Measurements from ENCODE around the gene TUBB2A. TPM values are rescaled to one million over a fixed set of nuclear protein-coding genes. Genes with fewer than 3 reads are reported as not detected.

Gene TUBB2A
- total RNA-seq, 1 experiment from 2014 or later: 89.8 TPM

GRCh38 chr6:3194535-3195419 is 37.4 kb upstream of the TUBB2A start:
- Histone ChIP-seq H3K4me3 (ENCODE audit: low read depth, low read length) (no peak overlapping the region), H3K27me3 (replicated peaks; ENCODE audit: control insufficient read depth, insufficient read depth, low read length) (no peaks in the 10 kb centered on the region), H3K9me3 (no peaks in the 10 kb centered on the region), H3K4me1 (no peaks in the 10 kb centered on the region), H3K36me3 (ENCODE audit: control insufficient read depth, insufficient read depth, low read length) (no peaks in the 10 kb centered on the region)
- Mint-ChIP-seq H3K4me1 (ENCODE audit: low read depth, unreplicated experiment) (no peaks in the 10 kb centered on the region), H3K27me3 (ENCODE audit: insufficient read depth, unreplicated experiment) (no peaks in the 10 kb centered on the region), H3K9me3 (ENCODE audit: unreplicated experiment) (no peaks in the 10 kb centered on the region), H3K36me3 (ENCODE audit: insufficient read depth, unreplicated experiment) (no peaks in the 10 kb centered on the region), H3K27ac (ENCODE audit: unreplicated experiment) (no peak overlapping the region), H3K4me3 (ENCODE audit: unreplicated experiment) (no peak overlapping the region)
- TF ChIP-seq, protein P1, sequence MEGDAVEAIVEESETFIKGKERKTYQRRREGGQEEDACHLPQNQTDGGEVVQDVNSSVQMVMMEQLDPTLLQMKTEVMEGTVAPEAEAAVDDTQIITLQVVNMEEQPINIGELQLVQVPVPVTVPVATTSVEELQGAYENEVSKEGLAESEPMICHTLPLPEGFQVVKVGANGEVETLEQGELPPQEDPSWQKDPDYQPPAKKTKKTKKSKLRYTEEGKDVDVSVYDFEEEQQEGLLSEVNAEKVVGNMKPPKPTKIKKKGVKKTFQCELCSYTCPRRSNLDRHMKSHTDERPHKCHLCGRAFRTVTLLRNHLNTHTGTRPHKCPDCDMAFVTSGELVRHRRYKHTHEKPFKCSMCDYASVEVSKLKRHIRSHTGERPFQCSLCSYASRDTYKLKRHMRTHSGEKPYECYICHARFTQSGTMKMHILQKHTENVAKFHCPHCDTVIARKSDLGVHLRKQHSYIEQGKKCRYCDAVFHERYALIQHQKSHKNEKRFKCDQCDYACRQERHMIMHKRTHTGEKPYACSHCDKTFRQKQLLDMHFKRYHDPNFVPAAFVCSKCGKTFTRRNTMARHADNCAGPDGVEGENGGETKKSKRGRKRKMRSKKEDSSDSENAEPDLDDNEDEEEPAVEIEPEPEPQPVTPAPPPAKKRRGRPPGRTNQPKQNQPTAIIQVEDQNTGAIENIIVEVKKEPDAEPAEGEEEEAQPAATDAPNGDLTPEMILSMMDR (IDR thresholded peaks at IDR 0.05; ENCODE audit: insufficient read depth in 1 of 2, low read depth in 1 of 2, low read length in 1 of 2, severe bottlenecking in 1 of 2, unreplicated experiment in 1 of 2): no peak
- intact Hi-C loops (cut with micrococcal nuclease; ENCODE audit: unreplicated experiment): loop anchor here (2.0 kb wide), 1 partner anchor 32 kb away; no protein-coding TSS in a partner anchor
- DNase-seq: no peak
- BruUV-seq (replicated peaks): no TSS peak
- CTCF ChIA-PET: interaction anchor here (0.6 to 1.7 kb wide), 3 partner anchors 32 to 72 kb away, joined by 3 to 9 read pairs (median 4); partner anchors contain the start of gene TUBB2A
- POLR2A ChIA-PET: no interaction called here

DNA sequence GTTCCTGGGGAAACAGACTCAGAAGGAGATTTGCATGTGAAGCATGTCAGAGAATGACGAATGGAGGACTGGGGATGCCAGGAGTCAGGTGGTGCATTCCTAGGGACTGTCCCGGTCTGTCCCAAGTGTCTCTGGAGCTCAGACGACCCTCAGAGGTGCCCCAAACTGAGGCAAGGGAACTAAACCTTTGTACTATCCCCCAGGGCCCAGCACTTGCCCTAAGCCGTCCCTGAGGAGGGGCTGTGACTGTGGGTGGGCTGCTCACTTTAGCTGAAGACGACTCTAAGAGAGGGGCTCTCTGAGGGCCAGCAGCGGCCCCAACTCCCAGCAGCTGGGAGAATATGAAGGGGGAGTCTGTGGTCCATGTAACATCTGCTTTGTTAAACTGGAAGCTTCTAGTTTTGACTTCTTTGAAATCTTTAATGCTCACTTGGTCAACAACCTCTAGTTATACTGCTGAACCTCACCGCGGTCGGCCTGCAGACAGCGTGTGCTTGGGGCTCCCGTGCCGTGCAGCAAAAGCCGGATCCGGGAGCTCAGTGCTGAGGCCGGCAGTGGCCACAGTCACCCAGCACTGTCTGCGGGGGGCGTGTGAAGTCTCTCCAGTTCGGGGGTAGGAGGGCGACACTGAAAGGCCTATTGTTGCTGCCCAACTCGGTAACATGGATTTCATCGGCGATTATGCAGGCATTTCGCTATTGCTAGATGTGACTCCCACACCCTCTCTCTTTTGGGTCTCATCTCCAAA is 35.9 kb upstream of the TUBB2A start:
- CTCF ChIA-PET: no interaction called here

DNA sequence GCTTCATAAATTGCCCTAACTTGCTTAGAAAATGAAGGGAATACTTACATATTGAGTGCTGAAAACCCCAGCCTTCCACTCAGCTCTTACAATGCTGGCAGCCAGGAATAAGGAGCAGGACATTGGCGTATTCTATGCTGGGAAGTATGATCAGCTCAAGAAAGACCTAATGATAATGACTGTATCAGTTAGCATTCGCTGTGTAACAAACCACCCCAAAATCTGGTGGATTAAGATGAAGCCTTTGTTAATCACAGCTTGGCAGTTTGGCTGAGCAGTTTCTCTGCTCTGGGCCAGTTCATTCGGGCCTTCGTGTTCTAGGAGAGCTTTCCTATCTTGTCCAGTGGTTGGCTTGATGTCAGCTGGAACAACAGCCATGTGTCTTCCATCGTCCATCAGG is 33.4 kb upstream of the TUBB2A start:
- DNase-seq: no peak
- H3K9me3 ChIP-seq: no peaks in the 10 kb centered on the region
- Mint-ChIP-seq H3K4me1 (ENCODE audit: low read depth, unreplicated experiment) (no peaks in the 10 kb centered on the region), H3K36me3 (ENCODE audit: insufficient read depth, unreplicated experiment) (no peaks in the 10 kb centered on the region), H3K27me3 (ENCODE audit: insufficient read depth, unreplicated experiment) (no peaks in the 10 kb centered on the region), H3K4me3 (ENCODE audit: unreplicated experiment) (no peak overlapping the region), H3K9me3 (ENCODE audit: unreplicated experiment) (no peaks in the 10 kb centered on the region), H3K27ac (ENCODE audit: unreplicated experiment) (no peak overlapping the region)
- H3K4me3 ChIP-seq (ENCODE audit: low read depth, low read length): no peak overlapping the region
- no peaks in the 10 kb centered on the region for H3K4me1 ChIP-seq
- no TSS peak for BruUV-seq (replicated peaks)
- TF ChIP-seq, protein P1 (IDR thresholded peaks at IDR 0.05; ENCODE audit: insufficient read depth in 1 of 2, low read depth in 1 of 2, low read length in 1 of 2, severe bottlenecking in 1 of 2, unreplicated experiment in 1 of 2): no peak
- H3K27me3 ChIP-seq (replicated peaks; ENCODE audit: control insufficient read depth, insufficient read depth, low read length): no peaks in the 10 kb centered on the region
- no peaks in the 10 kb centered on the region for H3K36me3 ChIP-seq (ENCODE audit: control insufficient read depth, insufficient read depth, low read length)
- ChIA-PET CTCF (interaction anchor here (0.7 kb wide), 1 partner anchor 252 kb away, joined by 3 read pairs; no protein-coding TSS in a partner anchor), POLR2A (no interaction called here)
- intact Hi-C loops (cut with micrococcal nuclease; ENCODE audit: unreplicated experiment): no loop called here

More for the DNA sequence above, 35.9 kb upstream of the TUBB2A start:
- DNase-seq: no peak
- Mint-ChIP-seq H3K9me3 (ENCODE audit: unreplicated experiment) (no peaks in the 10 kb centered on the region), H3K36me3 (ENCODE audit: insufficient read depth, unreplicated experiment) (no peaks in the 10 kb centered on the region), H3K4me1 (ENCODE audit: low read depth, unreplicated experiment) (no peaks in the 10 kb centered on the region), H3K27me3 (ENCODE audit: insufficient read depth, unreplicated experiment) (no peaks in the 10 kb centered on the region), H3K4me3 (ENCODE audit: unreplicated experiment) (no peak overlapping the region), H3K27ac (ENCODE audit: unreplicated experiment) (no peak overlapping the region)
- Histone ChIP-seq H3K36me3 (ENCODE audit: control insufficient read depth, insufficient read depth, low read length) (no peaks in the 10 kb centered on the region), H3K4me3 (ENCODE audit: low read depth, low read length) (no peak overlapping the region), H3K4me1 (no peaks in the 10 kb centered on the region), H3K9me3 (no peaks in the 10 kb centered on the region), H3K27me3 (replicated peaks; ENCODE audit: control insufficient read depth, insufficient read depth, low read length) (no peaks in the 10 kb centered on the region)
- TF ChIP-seq, protein P1 (IDR thresholded peaks at IDR 0.05; ENCODE audit: insufficient read depth in 1 of 2, low read depth in 1 of 2, low read length in 1 of 2, severe bottlenecking in 1 of 2, unreplicated experiment in 1 of 2): no peak
- POLR2A ChIA-PET: no interaction called here
- no TSS peak for BruUV-seq (replicated peaks)
- intact Hi-C loops (cut with micrococcal nuclease; ENCODE audit: unreplicated experiment): no loop called here
